ENCODE measurements around the gene MAT2A. TPM values are rescaled to one million over a fixed set of nuclear protein-coding genes. Genes with fewer than 3 reads are reported as not detected.

The MAT2A gene
- polyA plus RNA-seq, 4 donors: 81.2 to 273 (median 96.6) TPM

DNA sequence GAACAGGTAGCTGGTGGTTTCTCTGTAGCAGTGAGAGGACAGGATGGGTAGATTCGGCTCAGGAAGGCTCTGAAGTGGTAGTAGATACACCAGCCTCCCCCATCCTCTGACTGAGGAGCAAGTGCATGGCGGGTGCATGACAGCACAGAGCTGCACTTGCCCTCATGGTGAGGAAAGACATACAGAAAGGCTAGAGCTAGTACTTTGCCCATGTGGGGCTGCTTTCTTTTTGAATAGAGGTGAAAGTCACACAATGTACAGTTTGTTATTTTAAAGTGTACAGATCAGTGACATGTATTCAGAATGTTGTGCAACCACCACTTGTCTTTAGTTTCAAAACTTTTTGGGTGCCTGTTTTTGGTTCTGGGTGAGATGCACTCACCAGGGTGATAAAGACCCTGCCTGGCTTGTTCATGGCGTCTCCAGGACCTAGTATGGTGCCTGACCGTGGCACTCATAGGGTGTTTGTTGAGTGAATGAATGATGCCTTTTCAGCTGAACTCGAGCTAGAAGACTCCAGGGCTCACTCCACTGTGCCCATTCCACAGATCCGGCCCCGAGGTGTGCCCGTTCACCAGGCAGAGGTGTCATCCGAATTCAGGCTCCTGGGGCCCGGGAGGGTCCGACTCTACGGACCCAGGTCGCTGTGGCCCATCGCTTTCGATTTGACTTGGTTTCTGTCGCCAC is 44.8 kb downstream of the MAT2A start:
- Histone ChIP-seq H3K27me3 (ENCODE audit: control insufficient read depth in 3 of 3, insufficient read depth in 3 of 3, low read length in 3 of 3) (no peaks in the 10 kb centered on the region), H3K4me1 (ENCODE audit: control insufficient read depth in 3 of 3, insufficient read depth in 2 of 3, low read depth in 1 of 3, low read length in 2 of 3) (peaks cover 7 to 40% (median 16%) of the 10 kb centered on the region in 3 donors), H3K4me3 (ENCODE audit: low read depth in 1 of 3, low read length in 3 of 3) (peak overlapping the region; percentile 42 to 66 (median 47)), H3K9me3 (ENCODE audit: control insufficient read depth in 2 of 2, insufficient read depth in 1 of 2, low read depth in 1 of 2, low read length in 1 of 2) (no peaks in the 10 kb centered on the region), H3K27ac (ENCODE audit: low read depth in 1 of 3, low read length in 2 of 3) (peak overlapping the region; percentile 93 to 98 (median 94)), H3K36me3 (ENCODE audit: control insufficient read depth in 3 of 3, insufficient read depth in 2 of 3, low read depth in 1 of 3, low read length in 3 of 3) (peaks cover 0 to 41% (median 11%) of the 10 kb centered on the region in 3 donors)
- DNase-seq: peak; percentile 37 to 45
- no peak for FAIRE-seq
- 20 to 22% (median 21%) methylated on average over 15 to 16 of the region's 16 CpGs for WGBS, 3 donors

- FAIRE-seq: no peak
- Histone ChIP-seq H3K27me3 (ENCODE audit: control insufficient read depth in 3 of 3, insufficient read depth in 3 of 3, low read length in 3 of 3) (no peaks in the 10 kb centered on the region), H3K4me1 (ENCODE audit: control insufficient read depth in 3 of 3, insufficient read depth in 2 of 3, low read depth in 1 of 3, low read length in 2 of 3) (peaks cover 5 to 34% (median 16%) of the 10 kb centered on the region in 3 donors), H3K36me3 (ENCODE audit: control insufficient read depth in 3 of 3, insufficient read depth in 2 of 3, low read depth in 1 of 3, low read length in 3 of 3) (peaks cover 0 to 36% (median 11%) of the 10 kb centered on the region in 3 donors), H3K9me3 (ENCODE audit: control insufficient read depth in 2 of 2, insufficient read depth in 1 of 2, low read depth in 1 of 2, low read length in 1 of 2) (no peaks in the 10 kb centered on the region), H3K4me3 (ENCODE audit: low read depth in 1 of 3, low read length in 3 of 3) (peak within 1 kb of the TSS; percentile 45 to 66 (median 47)), H3K27ac (ENCODE audit: low read depth in 1 of 3, low read length in 2 of 3) (peak within 1 kb of the TSS; percentile 93 to 98 (median 94))
- 0 to 6% (median 5%) methylated on average over 38 to 52 of the region's 52 CpGs for WGBS, 3 donors
- peak; percentile 65 to 89 for DNase-seq
Observed at GRCh38 chr2:85584354-85584856, 45.4 kb downstream of the MAT2A start, which contains the start of gene VAMP5. Gene VAMP5, plus strand, starts transcription at chr2:85584431. Its CDS starts 60 bp downstream, at chr2:85584491.

GRCh38 chr2:85584857-85585780 is 46.2 kb downstream of the MAT2A start:
- 14 to 22% (median 20%) methylated on average over 9 of the region's 9 CpGs for WGBS, 3 donors
- no peaks in the 10 kb centered on the region for H3K9me3 ChIP-seq (ENCODE audit: control insufficient read depth in 2 of 2, insufficient read depth in 1 of 2, low read depth in 1 of 2, low read length in 1 of 2)
- peaks cover 4 to 27% (median 16%) of the 10 kb centered on the region in 3 donors for H3K4me1 ChIP-seq (ENCODE audit: control insufficient read depth in 3 of 3, insufficient read depth in 2 of 3, low read depth in 1 of 3, low read length in 2 of 3)
- no peaks in the 10 kb centered on the region for H3K27me3 ChIP-seq (ENCODE audit: control insufficient read depth in 3 of 3, insufficient read depth in 3 of 3, low read length in 3 of 3)
- H3K4me3 ChIP-seq (ENCODE audit: low read depth in 1 of 3, low read length in 3 of 3): peak overlapping the region; percentile 45 to 66 (median 47)
- peak; percentile 93 to 98 for DNase-seq
- FAIRE-seq: no peak
- peak overlapping the region; percentile 93 to 98 (median 94) for H3K27ac ChIP-seq (ENCODE audit: low read depth in 1 of 3, low read length in 2 of 3)
- H3K36me3 ChIP-seq (ENCODE audit: control insufficient read depth in 3 of 3, insufficient read depth in 2 of 3, low read depth in 1 of 3, low read length in 3 of 3): peaks cover 0 to 30% (median 11%) of the 10 kb centered on the region in 3 donors

- FAIRE-seq: no peak
- DNase-seq: peak; percentile 51 to 83
- Histone ChIP-seq H3K36me3 (ENCODE audit: control insufficient read depth in 3 of 3, insufficient read depth in 2 of 3, low read depth in 1 of 3, low read length in 3 of 3) (peaks cover 0 to 27% (median 8%) of the 10 kb centered on the region in 3 donors), H3K9me3 (ENCODE audit: control insufficient read depth in 2 of 2, insufficient read depth in 1 of 2, low read depth in 1 of 2, low read length in 1 of 2) (no peaks in the 10 kb centered on the region), H3K27ac (ENCODE audit: low read depth in 1 of 3, low read length in 2 of 3) (peak overlapping the region; percentile 87 to 94 (median 93)), H3K27me3 (ENCODE audit: control insufficient read depth in 3 of 3, insufficient read depth in 3 of 3, low read length in 3 of 3) (no peaks in the 10 kb centered on the region), H3K4me1 (ENCODE audit: control insufficient read depth in 3 of 3, insufficient read depth in 2 of 3, low read depth in 1 of 3, low read length in 2 of 3) (peaks cover 4 to 24% (median 16%) of the 10 kb centered on the region in 3 donors), H3K4me3 (ENCODE audit: low read depth in 1 of 3, low read length in 3 of 3) (peak overlapping the region in 1 of 3 donors; percentile 4)
- WGBS, 3 donors: 21 to 55% (median 22%) methylated on average over 1 of the region's 1 CpG
Observed at GRCh38 chr2:85585781-85586105, 46.8 kb downstream of the MAT2A start.

GRCh38 chr2:85588236-85588635 is 49.3 kb downstream of the MAT2A start:
- H3K27ac ChIP-seq (ENCODE audit: low read depth in 1 of 3, low read length in 2 of 3): peak overlapping the region in 1 of 3 donors; percentile 47
- no peaks in the 10 kb centered on the region for H3K9me3 ChIP-seq (ENCODE audit: control insufficient read depth in 2 of 2, insufficient read depth in 1 of 2, low read depth in 1 of 2, low read length in 1 of 2)
- H3K36me3 ChIP-seq (ENCODE audit: control insufficient read depth in 3 of 3, insufficient read depth in 2 of 3, low read depth in 1 of 3, low read length in 3 of 3): peaks cover 0 to 6% (median 0%) of the 10 kb centered on the region in 3 donors
- H3K4me3 ChIP-seq (ENCODE audit: low read depth in 1 of 3, low read length in 3 of 3): no peak overlapping the region
- H3K27me3 ChIP-seq (ENCODE audit: control insufficient read depth in 3 of 3, insufficient read depth in 3 of 3, low read length in 3 of 3): no peaks in the 10 kb centered on the region
- DNase-seq (no peak), FAIRE-seq (no peak)
- WGBS, 3 donors: 72 to 91% (median 85%) methylated on average over 4 of the region's 4 CpGs
- peaks cover 4 to 27% (median 16%) of the 10 kb centered on the region in 3 donors for H3K4me1 ChIP-seq (ENCODE audit: control insufficient read depth in 3 of 3, insufficient read depth in 2 of 3, low read depth in 1 of 3, low read length in 2 of 3)

GRCh38 chr2:85588645-85589044 is 49.7 kb downstream of the MAT2A start:
- Histone ChIP-seq H3K9me3 (ENCODE audit: control insufficient read depth in 2 of 2, insufficient read depth in 1 of 2, low read depth in 1 of 2, low read length in 1 of 2) (no peaks in the 10 kb centered on the region), H3K36me3 (ENCODE audit: control insufficient read depth in 3 of 3, insufficient read depth in 2 of 3, low read depth in 1 of 3, low read length in 3 of 3) (peaks cover 0 to 2% (median 0%) of the 10 kb centered on the region in 3 donors), H3K4me3 (ENCODE audit: low read depth in 1 of 3, low read length in 3 of 3) (no peak overlapping the region), H3K27me3 (ENCODE audit: control insufficient read depth in 3 of 3, insufficient read depth in 3 of 3, low read length in 3 of 3) (no peaks in the 10 kb centered on the region), H3K27ac (ENCODE audit: low read depth in 1 of 3, low read length in 2 of 3) (peak overlapping the region in 1 of 3 donors; percentile 47), H3K4me1 (ENCODE audit: control insufficient read depth in 3 of 3, insufficient read depth in 2 of 3, low read depth in 1 of 3, low read length in 2 of 3) (peaks cover 2 to 24% (median 15%) of the 10 kb centered on the region in 3 donors)
- DNase-seq (no peak), FAIRE-seq (no peak)
- WGBS, 3 donors: 80 to 93% (median 85%) methylated on average over 4 of the region's 4 CpGs

DNA sequence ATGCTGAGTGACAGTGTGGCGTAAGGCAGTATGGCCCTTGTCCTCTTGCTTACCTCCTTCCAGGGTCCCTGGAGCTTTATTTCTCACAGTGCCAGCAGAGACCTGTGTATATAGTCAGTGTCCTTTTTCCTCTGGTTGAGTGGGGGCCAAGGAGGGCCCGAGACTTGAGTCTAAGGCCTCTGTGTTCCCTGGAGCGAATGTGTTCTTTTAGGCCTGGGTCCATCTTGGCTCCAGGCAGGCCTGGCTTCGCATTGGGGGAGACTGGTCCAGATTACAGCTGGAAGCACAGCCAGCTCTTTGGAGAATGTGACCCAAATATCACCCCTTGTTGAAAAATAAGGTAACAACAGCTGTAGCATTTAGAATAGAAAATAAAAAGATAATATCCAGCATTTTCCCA is 50.2 kb downstream of the MAT2A start:
- H3K9me3 ChIP-seq (ENCODE audit: control insufficient read depth in 2 of 2, insufficient read depth in 1 of 2, low read depth in 1 of 2, low read length in 1 of 2): no peaks in the 10 kb centered on the region
- no peak for FAIRE-seq
- peaks cover 0 to 2% (median 0%) of the 10 kb centered on the region in 3 donors for H3K36me3 ChIP-seq (ENCODE audit: control insufficient read depth in 3 of 3, insufficient read depth in 2 of 3, low read depth in 1 of 3, low read length in 3 of 3)
- WGBS, 3 donors: 87 to 94% (median 93%) methylated on average over 4 of the region's 4 CpGs
- no peak overlapping the region for H3K27ac ChIP-seq (ENCODE audit: low read depth in 1 of 3, low read length in 2 of 3)
- H3K27me3 ChIP-seq (ENCODE audit: control insufficient read depth in 3 of 3, insufficient read depth in 3 of 3, low read length in 3 of 3): no peaks in the 10 kb centered on the region
- DNase-seq: no peak
- peaks cover 2 to 20% (median 14%) of the 10 kb centered on the region in 3 donors for H3K4me1 ChIP-seq (ENCODE audit: control insufficient read depth in 3 of 3, insufficient read depth in 2 of 3, low read depth in 1 of 3, low read length in 2 of 3)
- H3K4me3 ChIP-seq (ENCODE audit: low read depth in 1 of 3, low read length in 3 of 3): no peak overlapping the region

Data from small intestine (tissue), 7 donors.